Neural cell (in vitro differentiated cells): ENCODE results near the gene TSPAN33. TPM values are rescaled to one million over a fixed set of nuclear protein-coding genes. Genes with fewer than 3 reads are reported as not detected.

Experiments used
- H2AFZ ChIP-seq: fragments of 200-600, 300-800 bp; sonication (generic), shearing (Covaris generic); 2 replicates; pipeline ENCODE4 v1.6.0; 2014; ENCODE audit warnings: low read depth, mild to moderate bottlenecking, antibody characterized with exemption, low read length, moderate library complexity
- H3F3A ChIP-seq: fragments of 200-600 bp; shearing (Covaris generic); 2 replicates; pipeline ENCODE4 v1.6.1; 2016; ENCODE audit warnings: mild to moderate bottlenecking, moderate library complexity, mixed read lengths, antibody characterized with exemption, low read length; ENCODE audit not compliant: insufficient read depth, poor library complexity, severe bottlenecking
- H3K27ac ChIP-seq: fragments of 200-600, 300-800 bp; sonication (generic), shearing (Covaris generic); 2 replicates; pipeline ENCODE4 v1.5.1; 2014; ENCODE audit warnings: mild to moderate bottlenecking, low read length, moderate library complexity
- H3K27me3 ChIP-seq: fragments of 300-800, 200-600 bp; sonication (generic), shearing (Covaris generic); 2 replicates; pipeline ENCODE4 v1.6.0; 2014; ENCODE audit warnings: mild to moderate bottlenecking, low read depth, low read length, moderate library complexity; ENCODE audit not compliant: insufficient read depth
- H3K36me3 ChIP-seq: fragments of 300-800, 200-600 bp; sonication (generic), shearing (Covaris generic); 2 replicates; pipeline ENCODE4 v1.5.1; 2014; ENCODE audit warnings: mild to moderate bottlenecking, antibody characterized with exemption, low read length, moderate library complexity; ENCODE audit not compliant: insufficient read depth
- H3K4me2 ChIP-seq: fragments of 300-800, 200-600 bp; sonication (generic), shearing (Covaris generic); 2 replicates; pipeline ENCODE4 v1.6.0; 2014; ENCODE audit warnings: mild to moderate bottlenecking, low read length
- H3K4me3 ChIP-seq: fragments of 300-800, 200-600 bp; sonication (generic), shearing (Covaris generic); 2 replicates; pipeline ENCODE4 v1.5.1; 2014; ENCODE audit warnings: mild to moderate bottlenecking, low read length, moderate library complexity
- H3K79me2 ChIP-seq: fragments of 200-600 bp; shearing (Covaris generic); replicated peaks from 2 replicates; pipeline ENCODE4 v1.6.0; 2014; ENCODE audit warnings: mild to moderate bottlenecking, low read length, moderate library complexity; ENCODE audit not compliant: insufficient read depth
- H3K9ac ChIP-seq: fragments of 300-800, 200-600 bp; sonication (generic), shearing (Covaris generic); 2 replicates; pipeline ENCODE4 v1.6.1; 2016; ENCODE audit warnings: mild to moderate bottlenecking, low read length, mixed read lengths
- H3K9me2 ChIP-seq: fragments of 200-600 bp; shearing (Covaris generic); 2 replicates; pipeline ENCODE4 v1.6.1; 2016; ENCODE audit warnings: mild to moderate bottlenecking, low read length, mixed read lengths; ENCODE audit not compliant: insufficient read depth
- H3K9me3 ChIP-seq: fragments of 200-600, 300-800 bp; sonication (generic), shearing (Covaris generic); 2 replicates; pipeline ENCODE4 v1.6.1; 2016; ENCODE audit warnings: mild to moderate bottlenecking, mixed run types, low read length, moderate library complexity, mixed read lengths
- H4K20me1 ChIP-seq: fragments of 200-600 bp; shearing (Covaris generic); 2 replicates; pipeline ENCODE4 v1.6.1; 2016; ENCODE audit warnings: mild to moderate bottlenecking, mixed run types; ENCODE audit not compliant: insufficient read depth
- EP300 ChIP-seq: fragments of 450-650 bp; conservative IDR thresholded peaks from 2 replicates; pipeline ENCODE4 v1.6.1; 2014; ENCODE audit warnings: antibody characterized with exemption, mild to moderate bottlenecking, moderate library complexity; ENCODE audit not compliant: poor library complexity, severe bottlenecking
- EZH2 ChIP-seq: fragments of 200-600, 300-800 bp; shearing (Covaris generic), sonication (generic); IDR thresholded peaks from 2 replicates; pipeline ENCODE4 v1.6.1; 2014; ENCODE audit warnings: antibody characterized with exemption, low read length, borderline replicate concordance, mild to moderate bottlenecking; ENCODE audit not compliant: insufficient read depth, poor library complexity, severe bottlenecking
- MXI1 ChIP-seq: fragments of 450-650 bp; conservative IDR thresholded peaks from 2 replicates; pipeline ENCODE4 v1.6.1; 2014; ENCODE audit warnings: antibody characterized with exemption, mild to moderate bottlenecking; ENCODE audit not compliant: poor library complexity, severe bottlenecking
- POLR2AphosphoS5 ChIP-seq: IDR thresholded peaks from 2 replicates; pipeline ENCODE4 v1.6.1; 2012
- RAD21 ChIP-seq: fragments of 450-650 bp; conservative IDR thresholded peaks from 2 replicates; pipeline ENCODE4 v1.6.1; 2014; ENCODE audit warnings: antibody characterized with exemption, mild to moderate bottlenecking, moderate library complexity
- SMC3 ChIP-seq: fragments of 450-650 bp; conservative IDR thresholded peaks from 2 replicates; pipeline ENCODE4 v1.6.1; 2014; ENCODE audit warnings: antibody characterized with exemption, mild to moderate bottlenecking, moderate library complexity; ENCODE audit not compliant: poor library complexity
- TAF1 ChIP-seq: IDR thresholded peaks from 2 replicates; pipeline ENCODE4 v1.6.1; 2012; ENCODE audit warnings: low read depth
- polyA plus RNA-seq: library from polyadenylated mRNA; depleted of rRNA; stranded (reverse); fragments of >200 nt; gene quantifications from 2 replicates; pipeline ENCODE4 v1.2.3, GENCODE V29; 2014
- TF ChIP-seq, protein P1 (sequence below): IDR thresholded peaks from 2 replicates; pipeline ENCODE4 v1.6.1; 2012; ENCODE audit warnings: borderline replicate concordance
- TF ChIP-seq, protein P2 (sequence below): fragments of 450-650 bp; IDR thresholded peaks from 2 replicates; pipeline ENCODE4 v1.5.1; 2014; ENCODE audit warnings: antibody characterized with exemption, mild to moderate bottlenecking, moderate library complexity; ENCODE audit not compliant: poor library complexity, severe bottlenecking

Gene TSPAN33
- polyA plus RNA-seq, 1 donor from 2014 or later = 2.5 TPM

DNA sequence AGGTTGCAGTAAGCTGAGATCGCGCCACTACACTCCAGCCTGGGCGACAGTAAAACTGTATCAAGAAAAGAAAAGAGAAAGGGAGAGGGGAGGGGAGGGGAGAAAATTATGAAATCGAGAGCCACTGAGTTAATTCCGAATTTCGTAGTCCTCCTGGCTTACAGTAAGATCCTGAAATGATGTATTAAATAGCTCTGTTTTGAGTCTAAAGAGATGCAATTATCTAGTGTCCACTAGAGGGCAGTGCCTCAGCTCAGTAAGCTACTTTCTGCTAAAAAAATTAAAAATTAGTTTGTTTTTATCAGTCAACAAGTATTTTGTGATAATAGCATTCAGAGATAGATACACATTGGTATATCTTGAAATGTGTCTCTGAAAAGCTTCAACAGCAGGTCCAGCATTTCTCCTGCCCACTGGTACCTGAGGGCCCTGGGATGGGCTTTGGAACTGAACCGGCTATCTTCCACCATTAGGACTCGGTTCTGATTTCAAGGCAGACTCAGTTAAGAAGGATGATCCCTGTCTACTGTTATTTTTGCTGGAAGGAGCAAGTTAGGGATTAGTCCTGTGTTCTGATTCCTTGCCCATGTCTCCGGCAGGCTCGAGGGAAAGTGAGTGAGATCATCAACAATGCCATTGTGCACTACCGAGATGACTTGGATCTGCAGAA, 19.5 kb downstream of the TSPAN33 start:
- Histone ChIP-seq H3K79me2 (no peaks in the 10 kb centered on the region), H3K27ac (no peak overlapping the region), H3K9me3 (no peaks in the 10 kb centered on the region), H2AFZ (no peak overlapping the region), H4K20me1 (no peaks in the 10 kb centered on the region), H3K36me3 (no peaks in the 10 kb centered on the region), H3K4me2 (no peak overlapping the region), H3K9ac (no peak overlapping the region), H3K4me3 (no peak overlapping the region), H3K9me2 (no peaks in the 10 kb centered on the region), H3F3A (no peaks in the 10 kb centered on the region), H3K27me3 (no peaks in the 10 kb centered on the region)
- TF ChIP-seq, protein P1, sequence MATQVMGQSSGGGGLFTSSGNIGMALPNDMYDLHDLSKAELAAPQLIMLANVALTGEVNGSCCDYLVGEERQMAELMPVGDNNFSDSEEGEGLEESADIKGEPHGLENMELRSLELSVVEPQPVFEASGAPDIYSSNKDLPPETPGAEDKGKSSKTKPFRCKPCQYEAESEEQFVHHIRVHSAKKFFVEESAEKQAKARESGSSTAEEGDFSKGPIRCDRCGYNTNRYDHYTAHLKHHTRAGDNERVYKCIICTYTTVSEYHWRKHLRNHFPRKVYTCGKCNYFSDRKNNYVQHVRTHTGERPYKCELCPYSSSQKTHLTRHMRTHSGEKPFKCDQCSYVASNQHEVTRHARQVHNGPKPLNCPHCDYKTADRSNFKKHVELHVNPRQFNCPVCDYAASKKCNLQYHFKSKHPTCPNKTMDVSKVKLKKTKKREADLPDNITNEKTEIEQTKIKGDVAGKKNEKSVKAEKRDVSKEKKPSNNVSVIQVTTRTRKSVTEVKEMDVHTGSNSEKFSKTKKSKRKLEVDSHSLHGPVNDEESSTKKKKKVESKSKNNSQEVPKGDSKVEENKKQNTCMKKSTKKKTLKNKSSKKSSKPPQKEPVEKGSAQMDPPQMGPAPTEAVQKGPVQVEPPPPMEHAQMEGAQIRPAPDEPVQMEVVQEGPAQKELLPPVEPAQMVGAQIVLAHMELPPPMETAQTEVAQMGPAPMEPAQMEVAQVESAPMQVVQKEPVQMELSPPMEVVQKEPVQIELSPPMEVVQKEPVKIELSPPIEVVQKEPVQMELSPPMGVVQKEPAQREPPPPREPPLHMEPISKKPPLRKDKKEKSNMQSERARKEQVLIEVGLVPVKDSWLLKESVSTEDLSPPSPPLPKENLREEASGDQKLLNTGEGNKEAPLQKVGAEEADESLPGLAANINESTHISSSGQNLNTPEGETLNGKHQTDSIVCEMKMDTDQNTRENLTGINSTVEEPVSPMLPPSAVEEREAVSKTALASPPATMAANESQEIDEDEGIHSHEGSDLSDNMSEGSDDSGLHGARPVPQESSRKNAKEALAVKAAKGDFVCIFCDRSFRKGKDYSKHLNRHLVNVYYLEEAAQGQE = no peak
- TF ChIP-seq SMC3 (peak; percentile 70), RAD21 (peak; percentile 65), EP300 (no peak), EZH2 (no peak), TAF1 (no peak), POLR2AphosphoS5 (no peak), MXI1 (no peak)
- TF ChIP-seq, protein P2, sequence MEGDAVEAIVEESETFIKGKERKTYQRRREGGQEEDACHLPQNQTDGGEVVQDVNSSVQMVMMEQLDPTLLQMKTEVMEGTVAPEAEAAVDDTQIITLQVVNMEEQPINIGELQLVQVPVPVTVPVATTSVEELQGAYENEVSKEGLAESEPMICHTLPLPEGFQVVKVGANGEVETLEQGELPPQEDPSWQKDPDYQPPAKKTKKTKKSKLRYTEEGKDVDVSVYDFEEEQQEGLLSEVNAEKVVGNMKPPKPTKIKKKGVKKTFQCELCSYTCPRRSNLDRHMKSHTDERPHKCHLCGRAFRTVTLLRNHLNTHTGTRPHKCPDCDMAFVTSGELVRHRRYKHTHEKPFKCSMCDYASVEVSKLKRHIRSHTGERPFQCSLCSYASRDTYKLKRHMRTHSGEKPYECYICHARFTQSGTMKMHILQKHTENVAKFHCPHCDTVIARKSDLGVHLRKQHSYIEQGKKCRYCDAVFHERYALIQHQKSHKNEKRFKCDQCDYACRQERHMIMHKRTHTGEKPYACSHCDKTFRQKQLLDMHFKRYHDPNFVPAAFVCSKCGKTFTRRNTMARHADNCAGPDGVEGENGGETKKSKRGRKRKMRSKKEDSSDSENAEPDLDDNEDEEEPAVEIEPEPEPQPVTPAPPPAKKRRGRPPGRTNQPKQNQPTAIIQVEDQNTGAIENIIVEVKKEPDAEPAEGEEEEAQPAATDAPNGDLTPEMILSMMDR = peak; percentile 79

DNA sequence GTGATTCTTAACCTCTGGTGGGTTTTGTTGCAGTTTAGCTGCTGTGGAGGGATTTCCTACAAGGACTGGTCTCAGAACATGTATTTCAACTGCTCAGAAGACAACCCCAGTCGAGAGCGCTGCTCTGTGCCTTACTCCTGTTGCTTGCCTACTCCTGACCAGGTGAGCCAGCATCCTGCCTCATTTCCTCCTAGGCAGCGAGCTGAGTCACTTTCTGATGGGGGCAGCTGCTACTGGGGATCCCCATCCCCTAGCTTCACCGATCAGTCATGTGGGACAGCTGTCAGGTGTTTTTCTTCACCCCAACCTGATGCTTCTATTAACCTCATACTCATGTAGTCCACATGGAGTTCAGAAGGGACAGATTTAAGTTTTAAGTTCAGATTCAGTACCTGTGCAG, 22.2 kb downstream of the TSPAN33 start:
- no peaks in the 10 kb centered on the region for H3K79me2 ChIP-seq
- H3K27ac ChIP-seq = no peak overlapping the region
- no peaks in the 10 kb centered on the region for H3K27me3 ChIP-seq
- no peaks in the 10 kb centered on the region for H3K36me3 ChIP-seq
- no peak overlapping the region for H2AFZ ChIP-seq
- H3F3A ChIP-seq = no peaks in the 10 kb centered on the region
- no peaks in the 10 kb centered on the region for H3K9me2 ChIP-seq
- H3K9ac ChIP-seq = no peak overlapping the region
- TF ChIP-seq SMC3 (no peak), RAD21 (no peak), POLR2AphosphoS5 (no peak), EZH2 (no peak), EP300 (no peak), TAF1 (no peak), MXI1 (no peak)
- TF ChIP-seq, protein P1 = no peak
- TF ChIP-seq, protein P2 = no peak
- H4K20me1 ChIP-seq = no peaks in the 10 kb centered on the region
- no peak overlapping the region for H3K4me3 ChIP-seq
- no peak overlapping the region for H3K4me2 ChIP-seq
- H3K9me3 ChIP-seq = no peaks in the 10 kb centered on the region
